Ovary (tissue), 10 donors: ENCODE data around the gene BTLA. TPM values are rescaled to one million over a fixed set of nuclear protein-coding genes. Genes with fewer than 3 reads are reported as not detected.

Experiments
- DNase-seq, 5 donors: peaks; one replicate each; pipeline ENCODE4 v3.0.0-alpha.2; 2019 to 2020
- H3K27ac ChIP-seq, 2 donors: fragments of 200-600 bp; one replicate each; pipeline versions ENCODE4 v1.5.1 to v1.8.0; 2019 to 2022
- H3K27me3 ChIP-seq: fragments of 200-600 bp; one replicate; pipeline ENCODE4 v1.8.0; 2022
- H3K36me3 ChIP-seq: fragments of 200-600 bp; sonication (generic); one replicate; pipeline ENCODE4 v1.5.1; 2019
- H3K4me1 ChIP-seq: one replicate; pipeline ENCODE4 v1.8.1; 2013; ENCODE audit warnings: mild to moderate bottlenecking, moderate library complexity; ENCODE audit not compliant: insufficient read depth
- H3K4me3 ChIP-seq: fragments of 200-600 bp; sonication (generic); one replicate; pipeline ENCODE4 v1.5.1; 2017
- H3K9me3 ChIP-seq, 2 donors: fragments of 200-600 bp in 1 of 2; sonication (generic) in 1 of 2; one replicate each; pipeline versions ENCODE4 v1.5.1 to v1.8.1; 2013 to 2019; ENCODE audit warnings: mild to moderate bottlenecking in 1 of 2, moderate library complexity in 1 of 2
- CTCF ChIP-seq, 3 donors: fragments of 450-650 bp in 2 of 3; fragments of 200-600 bp in 1 of 3; IDR thresholded peaks; one replicate each; pipeline versions ENCODE4 v1.5.1 to v1.8.0; 2016 to 2022; ENCODE audit warnings: antibody characterized with exemption in 3 of 3, mild to moderate bottlenecking in 1 of 3
- EP300 ChIP-seq: sonication (generic); formaldehyde crosslinking; IDR thresholded peaks from one replicate; pipeline ENCODE4 v1.6.1; 2017; ENCODE audit warnings: antibody characterized with exemption
- POLR2A ChIP-seq: fragments of 450-650 bp; IDR thresholded peaks from one replicate; pipeline ENCODE4 v1.6.1; 2017; ENCODE audit warnings: antibody characterized with exemption, mild to moderate bottlenecking, moderate library complexity
- WGBS, 3 donors: extraction: QIAGEN DNeasy Blood & Tissue Kit in 1 of 3; methylation state at CpG; one replicate each; pipeline versions ENCODE4 v1.1.5 to v1.1.7; 2013 to 2017; 5-methylcytosine and 5-hydroxymethylcytosine counted together
- intact Hi-C, 4 donors: fragments of 100-400 bp; cut with DNase I; formaldehyde crosslinking; loops; one replicate each; pipeline versions ENCODE4 v1.11.0 to v1.15.1; 2022 to 2023
- long read RNA-seq, 3 donors: library from polyadenylated mRNA in 2 of 3; unstranded in 2 of 3; transcript quantifications; one replicate each; pipeline ENCODE4 v2.0.0 and lab custom pipeline, GENCODE V29; 2021 to 2026
- polyA plus RNA-seq, 2 donors: library from polyadenylated mRNA; stranded (reverse); fragments of 200-250 nt in 1 of 2; fragments of 350-450 nt in 1 of 2; fragmentation: Illumina TruSeq in 1 of 2; extraction: RNeasy Lipid Tissue Mini Kit (QIAGEN cat#74804) in 1 of 2; gene quantifications; one replicate each; pipeline ENCODE4 v1.2.3, GENCODE V29; 2013 to 2014
- total RNA-seq, 7 donors: library from RNA; depleted of rRNA in 2 of 7; stranded (reverse); fragments of >200 nt in 2 of 7; fragmentation: NEBNext Ultra II Directional in 3 of 7; extraction: Animal tissue kit (Norgen Biotek cat#: 25700) in 3 of 7; gene quantifications; one replicate each; pipeline versions ENCODE4 v1.1.0 to v1.2.4, GENCODE V29; 2016 to 2023
- donor health status: DM: no; HTN: no; CAD: no; lungs with moderate emphysema.
- donor health status: DM: no; HTN: no; CAD: no.
- donor health status: Bipolar disorder and iron deficiency.
- donor health status: DM: yes; HTN: yes; CAD: no.
- donor health status: DM: no; HTN: no; CAD: no.
- donor health status: DM: yes; HTN: yes; CAD: no.

The BTLA gene, protein sequence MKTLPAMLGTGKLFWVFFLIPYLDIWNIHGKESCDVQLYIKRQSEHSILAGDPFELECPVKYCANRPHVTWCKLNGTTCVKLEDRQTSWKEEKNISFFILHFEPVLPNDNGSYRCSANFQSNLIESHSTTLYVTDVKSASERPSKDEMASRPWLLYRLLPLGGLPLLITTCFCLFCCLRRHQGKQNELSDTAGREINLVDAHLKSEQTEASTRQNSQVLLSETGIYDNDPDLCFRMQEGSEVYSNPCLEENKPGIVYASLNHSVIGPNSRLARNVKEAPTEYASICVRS
- total RNA-seq (under 1 TPM in 3 of 7 donors, not detected in 4; 0.10 to 0.48 (median 0.17) TPM), polyA plus RNA-seq (under 1 TPM; 0.04 to 0.38 TPM)
- long read RNA-seq, donor 1 = 0 reads
- long read RNA-seq, donor 2 = 0 reads
- long read RNA-seq, donor 3 = 0 reads

DNA sequence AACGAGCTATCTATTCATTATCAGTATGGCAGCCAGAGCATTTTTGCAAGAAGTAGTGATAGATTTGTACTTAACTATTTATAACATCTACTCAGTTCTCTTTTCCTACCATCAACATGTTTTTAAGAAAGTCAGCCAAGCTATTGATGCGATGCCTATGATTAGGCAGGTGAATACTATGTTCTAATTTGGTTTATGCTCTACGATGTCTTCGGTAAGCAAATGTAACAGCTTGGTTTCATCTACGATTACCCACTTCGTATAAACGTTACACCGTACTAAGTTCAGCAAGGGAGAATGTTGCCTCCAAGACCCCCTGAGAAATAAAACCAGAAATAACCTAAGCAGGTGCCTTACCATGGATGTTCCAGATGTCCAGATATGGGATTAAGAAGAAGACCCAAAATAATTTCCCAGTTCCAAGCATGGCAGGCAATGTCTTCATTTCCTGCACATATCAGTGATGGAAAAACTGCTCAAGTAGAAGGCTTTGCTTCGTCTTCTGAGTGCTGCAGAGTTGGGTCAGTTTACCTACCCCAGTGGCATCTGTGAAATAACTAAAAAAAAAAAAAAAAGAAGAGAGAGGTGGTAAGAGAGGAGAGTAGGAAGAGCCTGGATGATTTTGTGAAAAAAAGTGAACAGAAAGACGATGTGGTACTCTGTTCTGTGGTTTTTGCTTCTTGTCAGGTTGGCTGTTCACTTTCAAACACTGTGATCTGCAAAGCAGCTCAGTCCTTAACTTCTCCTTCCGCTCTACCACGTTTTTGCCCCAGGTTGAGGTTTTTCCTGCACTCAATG lies at the start of gene BTLA:
BTLA (minus strand) TSS at position 559 of the 798 bp plus-strand sequence; CDS start at position 445, 114 bp downstream.
- no peaks in the 10 kb centered on the region for H3K27me3 ChIP-seq
- no peaks in the 10 kb centered on the region for H3K4me1 ChIP-seq
- H3K36me3 ChIP-seq = no peaks in the 10 kb centered on the region
- no peaks in the 10 kb centered on the region for H3K9me3 ChIP-seq
- DNase-seq = no peak
- H3K27ac ChIP-seq = no peak within 1 kb of the TSS
- TF ChIP-seq CTCF (IDR thresholded peaks at IDR 0.05) (no peak), POLR2A (no peak), EP300 (no peak)
- H3K4me3 ChIP-seq = no peak within 1 kb of the TSS
- intact Hi-C loops = no loop called here
- 90 to 93% (median 92%) methylated on average over 12 of the region's 12 CpGs for WGBS, 3 donors

DNA sequence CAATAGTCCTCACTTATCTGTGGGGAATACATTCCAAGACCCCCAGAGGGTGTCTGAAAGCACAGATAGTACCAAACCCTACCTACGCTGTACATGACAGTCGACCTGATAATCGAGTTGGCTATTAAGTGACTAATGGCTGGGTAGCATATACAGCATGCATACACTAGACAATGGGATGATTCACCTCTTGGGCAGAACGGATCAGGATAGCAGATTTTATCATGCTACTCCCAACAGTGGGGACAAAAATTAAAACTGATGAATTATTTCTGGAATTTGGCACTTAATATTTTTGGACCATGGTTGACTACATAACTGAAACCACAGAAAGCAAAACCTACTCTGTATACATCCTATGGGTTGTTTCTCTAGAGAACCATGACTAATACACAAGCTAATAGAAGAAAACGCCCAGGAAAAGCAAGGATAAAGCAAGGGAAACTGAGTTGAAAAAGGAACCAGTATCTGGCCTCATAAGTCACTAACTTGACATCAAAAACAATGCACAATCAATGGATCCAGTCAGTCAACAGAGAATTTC lies 47.0 kb upstream of the BTLA start:
- no peak overlapping the region for H3K27ac ChIP-seq
- no peak for TF ChIP-seq CTCF (IDR thresholded peaks at IDR 0.05)
- no peak for TF ChIP-seq EP300
- no peak for TF ChIP-seq POLR2A
- intact Hi-C loops = no loop called here
- no peaks in the 10 kb centered on the region for H3K4me1 ChIP-seq
- WGBS, 3 donors = 92 to 94% (median 94%) methylated on average over 5 of the region's 5 CpGs
- H3K27me3 ChIP-seq = no peaks in the 10 kb centered on the region
- no peak overlapping the region for H3K4me3 ChIP-seq
- H3K9me3 ChIP-seq = no peaks in the 10 kb centered on the region
- H3K36me3 ChIP-seq = no peaks in the 10 kb centered on the region
- DNase-seq = no peak

DNA sequence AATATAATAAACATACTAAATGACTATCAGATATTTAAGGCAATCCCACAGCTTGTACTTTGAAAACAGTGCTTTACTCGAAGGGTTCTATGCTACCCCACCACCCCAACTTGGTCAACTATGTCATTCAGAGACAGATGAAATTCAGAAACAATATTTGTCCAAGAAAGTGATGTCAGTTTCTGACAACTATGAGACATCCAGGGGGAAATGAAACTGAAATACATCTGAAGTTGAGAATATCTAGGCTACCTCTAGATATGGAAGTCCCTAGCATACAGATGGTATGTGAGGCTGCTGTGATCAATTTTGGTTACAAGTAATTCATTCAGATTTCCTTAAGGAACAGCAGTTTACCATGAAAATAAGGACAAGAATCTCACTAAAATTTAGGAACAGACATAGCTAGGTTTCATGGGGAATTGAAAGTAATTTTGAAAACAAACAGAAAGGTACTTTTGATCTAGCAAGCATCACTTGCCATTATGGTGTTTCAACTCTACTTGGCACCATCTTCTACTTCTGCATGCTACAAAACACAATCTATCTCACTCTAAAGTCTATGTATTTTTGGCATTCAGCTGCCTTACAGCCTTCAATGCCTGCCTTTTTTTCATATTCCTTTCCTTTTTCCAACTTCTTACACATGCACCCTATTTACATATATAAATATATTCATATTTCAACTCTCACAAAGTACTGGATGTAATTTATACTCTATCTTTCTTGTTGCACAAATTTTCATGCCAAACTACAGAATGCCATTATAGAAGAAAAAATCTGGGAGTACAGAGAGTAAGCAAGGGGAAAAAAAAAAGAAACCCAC lies 40.8 kb upstream of the BTLA start:
- DNase-seq = no peak
- no peaks in the 10 kb centered on the region for H3K4me1 ChIP-seq
- TF ChIP-seq CTCF (IDR thresholded peaks at IDR 0.05) (no peak), POLR2A (no peak)
- no peaks in the 10 kb centered on the region for H3K36me3 ChIP-seq
- H3K4me3 ChIP-seq = no peak overlapping the region
- intact Hi-C loops = no loop called here
- no peaks in the 10 kb centered on the region for H3K27me3 ChIP-seq
- no peaks in the 10 kb centered on the region for H3K9me3 ChIP-seq
- WGBS, 3 donors = 86 to 98% (median 93%) methylated on average over 1 of the region's 1 CpG
- no peak overlapping the region for H3K27ac ChIP-seq

- intact Hi-C loops = no loop called here
Observed at GRCh38 chr3:112531358-112531781, 32.1 kb upstream of the BTLA start.

More at GRCh38 chr3:112531358-112531781, 32.1 kb upstream of the BTLA start:
- H3K4me1 ChIP-seq = no peaks in the 10 kb centered on the region
- H3K9me3 ChIP-seq = no peaks in the 10 kb centered on the region
- H3K36me3 ChIP-seq = no peaks in the 10 kb centered on the region
- no peak overlapping the region for H3K4me3 ChIP-seq
- TF ChIP-seq CTCF (IDR thresholded peaks at IDR 0.05) (peak in 1 of 3 donors; percentile 14), POLR2A (no peak)
- no peaks in the 10 kb centered on the region for H3K27me3 ChIP-seq
- no peak overlapping the region for H3K27ac ChIP-seq
- DNase-seq = no peak
- WGBS, 3 donors = 5 to 8% (median 6%) methylated on average over 1 of the region's 1 CpG
